CD4-positive, alpha-beta T cell treated with Interleukin-1 beta for 1 hour (primary cell): Measurements from ENCODE around the gene PLEKHA5.
"Not testable (repeated sequence)": the region's sequence is repeated elsewhere in the genome, so short reads cannot be mapped to it uniquely, and the experiment has no call there.

ENCODE experiments used
- DNase-seq, 2 donors: peaks; one replicate each; pipeline ENCODE4 v3.0.0-alpha.2; 2020 to 2022

The PLEKHA5 gene

GRCh38 chr12:19168644-19169043 lies 39.1 kb downstream of the PLEKHA5 start:
- DNase-seq: no peak

GRCh38 chr12:19169222-19169621 lies 39.7 kb downstream of the PLEKHA5 start:
- DNase-seq: no peak

GRCh38 chr12:19170286-19170685 lies 40.8 kb downstream of the PLEKHA5 start:
- DNase-seq: not testable (repeated sequence)

- DNase-seq: no peak
Measured at GRCh38 chr12:19171731-19172130, 42.2 kb downstream of the PLEKHA5 start.

- DNase-seq: no peak
Measured at GRCh38 chr12:19177754-19178153, 48.2 kb downstream of the PLEKHA5 start.

- DNase-seq: no peak
Measured at GRCh38 chr12:19179986-19180385, 50.5 kb downstream of the PLEKHA5 start.

GRCh38 chr12:19181666-19182426 lies 52.3 kb downstream of the PLEKHA5 start:
- DNase-seq: no peak

GRCh38 chr12:19183121-19183838 lies 53.7 kb downstream of the PLEKHA5 start:
- no peak for DNase-seq

GRCh38 chr12:19185262-19185929 lies 55.9 kb downstream of the PLEKHA5 start:
- no peak for DNase-seq

GRCh38 chr12:19186722-19187661 lies 57.5 kb downstream of the PLEKHA5 start:
- DNase-seq: peak in 1 of 2 donors; percentile 14

- DNase-seq: no peak
Measured at GRCh38 chr12:19189522-19189921, 60.0 kb downstream of the PLEKHA5 start.

- no peak for DNase-seq
Measured at GRCh38 chr12:19190292-19191031, 60.9 kb downstream of the PLEKHA5 start.

GRCh38 chr12:19191089-19191488 lies 61.6 kb downstream of the PLEKHA5 start:
- DNase-seq: no peak

- no peak for DNase-seq
Measured at GRCh38 chr12:19191563-19191962, 62.0 kb downstream of the PLEKHA5 start.

GRCh38 chr12:19192710-19193109 lies 63.2 kb downstream of the PLEKHA5 start:
- DNase-seq: no peak

- DNase-seq: no peak
Measured at GRCh38 chr12:19194963-19195362, 65.4 kb downstream of the PLEKHA5 start.

- no peak for DNase-seq
Measured at GRCh38 chr12:19196959-19197630, 67.6 kb downstream of the PLEKHA5 start.

GRCh38 chr12:19198272-19198671 lies 68.7 kb downstream of the PLEKHA5 start:
- no peak for DNase-seq

- DNase-seq: no peak
Measured at GRCh38 chr12:19199332-19199731, 69.8 kb downstream of the PLEKHA5 start.

GRCh38 chr12:19200261-19200660 lies 70.7 kb downstream of the PLEKHA5 start:
- no peak for DNase-seq

- no peak for DNase-seq
Measured at GRCh38 chr12:19201661-19202060, 72.1 kb downstream of the PLEKHA5 start.
